ENCODE measurements around the gene ROBO1. TPM values are rescaled to one million over a fixed set of nuclear protein-coding genes. Genes with fewer than 3 reads are reported as not detected.

The ROBO1 gene
- total and polyA plus RNA-seq, 2 donors (not counting 3 experiments of a cell fraction or from before 2014, with no cell fraction given), result 5.9 to 14.2 TPM

DNA sequence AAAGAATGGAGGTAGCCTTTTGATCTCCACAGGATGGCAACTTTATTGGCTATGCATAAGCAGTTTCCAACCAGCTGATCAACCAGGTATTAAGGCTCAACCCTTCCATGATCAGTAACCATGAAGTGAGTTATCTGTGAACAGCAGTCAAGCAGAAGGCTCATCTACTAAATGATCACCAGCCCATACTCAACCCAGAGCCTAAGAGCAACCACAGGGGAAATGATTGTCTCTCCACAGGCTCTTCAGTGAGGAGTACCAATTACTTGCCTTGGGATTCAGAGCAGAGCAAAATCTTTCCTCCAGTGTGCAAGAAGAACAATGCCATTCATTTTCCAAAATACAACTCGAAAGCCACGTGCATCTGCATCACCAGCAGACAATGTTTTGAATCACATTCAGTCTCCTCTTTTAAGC, 754.8 kb downstream of the ROBO1 start:
- no peaks in the 10 kb centered on the region for H3K27me3 ChIP-seq (ENCODE audit: control insufficient read depth in 2 of 2, insufficient read depth in 2 of 2, low read length in 2 of 2)
- dilution Hi-C loops (cut with MboI; ENCODE audit: extremely low pct_ligation_motif_present, low sequenced_read_pairs), result no loop called here
- H2AFZ ChIP-seq (ENCODE audit: low read depth, low read length), result no peak overlapping the region
- ChIA-PET POLR2A (no interaction called here), CTCF (interaction anchor here (1.1 to 1.4 kb wide), 2 partner anchors 22 to 24 kb away, joined by 3 to 5 read pairs; no protein-coding TSS in a partner anchor)
- H3K4me2 ChIP-seq (ENCODE audit: insufficient read depth, low read length), result no peak overlapping the region
- H3K27ac ChIP-seq (ENCODE audit: insufficient read depth, low read depth, low read length), result no peak overlapping the region
- peaks cover 11% of the 10 kb centered on the region for H3K4me1 ChIP-seq (ENCODE audit: control insufficient read depth, extremely low read depth, insufficient read depth, low read length)
- no peaks in the 10 kb centered on the region for H4K20me1 ChIP-seq (replicated peaks; ENCODE audit: control insufficient read depth, extremely low read depth, insufficient read depth, low read length)
- no peaks in the 10 kb centered on the region for H3K79me2 ChIP-seq (ENCODE audit: control insufficient read depth, insufficient read depth, low read length)
- DNase-seq (ENCODE audit: low read depth, low spot score) (no peak), FAIRE-seq (no peak)
- H3K9ac ChIP-seq (replicated peaks; ENCODE audit: extremely low read depth, insufficient read depth, low read length), result no peak overlapping the region
- BruUV-seq (replicated peaks), result no TSS peak
- no peak overlapping the region for H3K4me3 ChIP-seq (replicated peaks in 1 of 3; ENCODE audit: insufficient read depth in 1 of 3, low read depth in 1 of 3, low read length in 3 of 3)
- TF ChIP-seq CTCF (IDR thresholded peaks at IDR 0.05; ENCODE audit: extremely low read depth in 1 of 2, insufficient read depth in 1 of 2, low read depth in 1 of 2, low read length in 2 of 2), result no peak
- TF ChIP-seq FOS (IDR thresholded peaks at IDR 0.05; ENCODE audit: borderline replicate concordance, insufficient read depth, low read length), result no peak
- TF ChIP-seq GATA2 (IDR thresholded peaks at IDR 0.05; ENCODE audit: insufficient read depth, insufficient read length, low read depth, low read length), result no peak
- no peak for TF ChIP-seq EZH2 (IDR thresholded peaks at IDR 0.05; ENCODE audit: borderline replicate concordance, low read depth, low read length, severe bottlenecking)
- TF ChIP-seq JUN (IDR thresholded peaks at IDR 0.05; ENCODE audit: borderline replicate concordance, insufficient read depth, insufficient read length, low read depth), result no peak
- TF ChIP-seq, protein P1, sequence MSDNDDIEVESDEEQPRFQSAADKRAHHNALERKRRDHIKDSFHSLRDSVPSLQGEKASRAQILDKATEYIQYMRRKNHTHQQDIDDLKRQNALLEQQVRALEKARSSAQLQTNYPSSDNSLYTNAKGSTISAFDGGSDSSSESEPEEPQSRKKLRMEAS (IDR thresholded peaks at IDR 0.05; ENCODE audit: insufficient read depth, insufficient read length), result no peak
- TF ChIP-seq POLR2A (IDR thresholded peaks at IDR 0.05; ENCODE audit: low read depth, low read length), result no peak
- TF ChIP-seq POLR2AphosphoS5 (IDR thresholded peaks at IDR 0.05; ENCODE audit: insufficient read depth, low read depth, low read length), result no peak
- no peak for TF ChIP-seq MYC (IDR thresholded peaks at IDR 0.05; ENCODE audit: low read depth, low read length)
- intact Hi-C loops (cut with micrococcal nuclease), result no loop called here
- no peaks in the 10 kb centered on the region for H3K9me3 ChIP-seq (replicated peaks; ENCODE audit: control insufficient read depth, insufficient read depth, low read length)
- no peaks in the 10 kb centered on the region for H3K36me3 ChIP-seq (ENCODE audit: control insufficient read depth in 2 of 2, extremely low read depth in 1 of 2, insufficient read depth in 2 of 2, low read length in 2 of 2)
- H3K9me1 ChIP-seq (replicated peaks; ENCODE audit: control insufficient read depth, extremely low read depth, insufficient read depth, low read length), result no peaks in the 10 kb centered on the region

Measured in endothelial cell of umbilical vein (primary cell).